HG03558 (cell line): ENCODE results near the gene TMEM43.

Source experiments
- ATAC-seq: cut with Tn5 transposase; IDR thresholded peaks from one replicate; pipeline ENCODE4 v1.9.1; 2021; ENCODE audit warnings: moderate number of reproducible peaks; ENCODE audit not compliant: unreplicated experiment; ENCODE audit errors: extremely low read depth

Gene TMEM43

DNA sequence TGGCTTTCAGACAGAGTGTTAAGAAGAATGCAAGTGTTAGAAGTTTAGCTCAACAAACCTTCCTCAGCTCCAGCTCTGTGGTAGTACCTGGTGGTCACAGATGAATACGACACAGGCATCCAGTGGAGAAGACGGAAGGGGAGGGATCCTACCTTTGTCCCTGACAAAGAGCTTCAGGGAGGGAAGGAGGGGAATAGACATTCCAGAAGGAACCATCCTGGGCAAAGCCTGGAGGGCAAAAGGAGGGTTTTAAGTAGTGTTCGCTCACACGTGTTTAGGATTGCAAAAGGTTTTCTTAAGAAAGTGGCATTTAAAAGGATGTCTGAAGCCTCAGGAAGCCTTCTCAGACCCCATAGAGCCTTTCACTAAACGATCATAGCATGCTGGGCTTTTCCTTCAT, 3.0 kb upstream of the TMEM43 start:
- ATAC-seq = no peak

- ATAC-seq = no peak
Observed at GRCh38 chr3:14122301-14122700, 2.6 kb upstream of the TMEM43 start.

GRCh38 chr3:14123308-14124222, 1.3 kb upstream of the TMEM43 start:
- ATAC-seq = no peak

- ATAC-seq = peak; percentile 27
Observed at GRCh38 chr3:14124223-14124614, 633 bp upstream of the TMEM43 start.

DNA sequence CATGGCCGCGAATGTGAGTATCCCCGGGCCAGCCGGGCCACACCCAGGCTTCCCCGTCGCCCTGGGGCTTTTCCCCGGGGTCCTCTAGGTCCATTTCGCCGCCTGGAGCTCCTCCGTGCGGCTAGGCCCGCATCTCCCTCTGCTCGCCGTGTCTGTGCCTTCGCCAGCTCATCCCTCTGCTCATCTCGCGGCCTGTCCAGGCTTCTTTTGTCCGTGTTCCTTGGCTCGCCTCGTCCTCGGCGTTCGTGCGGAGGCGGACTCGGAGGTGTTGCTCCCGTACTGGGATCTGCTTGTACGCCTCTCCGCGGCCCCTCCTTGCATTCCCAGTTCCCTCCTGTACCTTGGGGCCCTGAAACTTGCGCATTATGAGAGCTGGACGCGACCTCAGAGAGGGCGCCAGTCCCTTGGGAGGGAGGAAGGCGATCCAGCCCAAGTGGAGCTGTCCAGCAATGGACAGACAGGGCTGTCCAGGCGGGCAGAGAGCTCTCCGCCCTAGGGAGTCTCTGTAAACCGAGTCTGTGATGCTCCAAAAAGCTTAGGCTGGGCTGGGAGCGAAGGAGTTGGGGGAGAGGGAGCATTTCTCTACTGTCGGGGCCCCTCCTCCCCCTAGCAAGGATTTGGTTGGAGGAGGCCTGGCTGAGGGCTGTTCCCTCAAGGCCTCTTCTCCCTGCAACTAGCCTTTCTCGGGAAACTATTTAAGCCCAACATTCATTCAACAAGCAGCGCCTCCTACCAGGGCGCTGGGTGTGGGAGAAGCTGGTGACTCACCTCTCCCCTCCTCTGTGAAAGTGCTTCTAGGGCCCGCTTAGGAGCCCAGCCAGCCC, 553 bp downstream of the TMEM43 start:
- ATAC-seq = peak; percentile 6

DNA sequence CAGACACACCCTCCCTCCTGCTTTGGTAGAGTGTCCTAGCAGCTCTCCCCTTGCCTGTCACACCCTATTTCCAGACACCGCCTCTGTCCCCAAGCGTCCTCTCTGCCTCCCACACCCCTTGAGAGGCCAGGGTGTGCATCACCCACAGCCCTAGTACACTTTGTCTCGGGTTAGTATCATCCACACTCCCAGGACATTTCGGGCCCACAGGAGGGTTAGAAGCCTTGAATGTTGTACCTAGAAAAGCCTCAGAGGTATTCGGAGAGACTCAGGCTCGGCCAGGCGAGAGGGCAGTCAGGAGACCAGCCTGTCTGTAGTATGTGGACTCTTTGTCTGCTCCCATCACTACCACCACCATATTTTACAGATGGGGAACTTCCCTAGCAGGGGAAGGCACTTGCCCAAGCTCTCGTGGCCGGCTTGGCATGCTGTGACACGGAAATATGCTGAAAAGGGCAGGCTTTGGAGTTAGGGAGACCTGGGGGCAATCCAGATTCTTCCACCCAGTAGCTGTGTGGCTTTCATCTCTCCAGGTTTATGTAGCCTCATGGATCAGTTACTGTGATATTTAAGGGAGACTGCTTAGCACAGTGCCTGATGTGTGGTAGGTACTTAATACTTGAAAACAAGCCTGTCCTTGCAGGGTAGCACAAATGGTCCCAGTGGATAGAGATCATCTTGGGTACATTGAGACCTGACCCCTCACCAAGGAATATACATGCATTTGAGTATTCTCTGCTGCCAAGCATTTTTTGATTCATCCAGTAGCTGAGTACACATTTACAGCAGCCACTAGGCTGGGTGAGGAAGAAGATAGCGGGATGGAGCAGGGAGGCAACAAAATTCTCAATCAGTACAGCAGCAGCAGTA, 1.4 kb downstream of the TMEM43 start:
- no peak for ATAC-seq

GRCh38 chr3:14126887-14127505, 2.1 kb downstream of the TMEM43 start:
- no peak for ATAC-seq

GRCh38 chr3:14127516-14128161, 2.8 kb downstream of the TMEM43 start:
- ATAC-seq = no peak

GRCh38 chr3:14128724-14129123, 3.9 kb downstream of the TMEM43 start:
- ATAC-seq = no peak

- ATAC-seq = no peak
Observed at GRCh38 chr3:14129296-14129695, 4.4 kb downstream of the TMEM43 start.

GRCh38 chr3:14130230-14130629, 5.4 kb downstream of the TMEM43 start:
- no peak for ATAC-seq

DNA sequence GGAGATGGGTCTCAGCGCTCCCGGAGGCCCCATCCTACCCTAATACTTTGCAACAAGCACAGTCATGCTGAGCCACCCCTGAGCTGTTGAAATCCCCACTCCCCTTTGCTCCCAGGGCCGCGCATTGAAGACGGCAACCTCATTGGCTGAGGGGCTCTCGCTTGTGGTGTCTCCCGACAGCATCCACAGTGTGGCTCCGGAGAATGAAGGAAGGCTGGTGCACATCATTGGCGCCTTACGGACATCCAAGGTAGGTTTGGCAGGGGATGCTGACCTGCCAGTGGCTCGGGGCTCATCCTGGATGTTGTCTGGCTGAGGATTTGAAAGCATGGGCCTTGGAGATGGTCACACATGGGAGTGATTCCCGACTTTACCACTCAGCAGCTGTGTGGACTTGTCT, 5.9 kb downstream of the TMEM43 start:
- ATAC-seq = no peak

DNA sequence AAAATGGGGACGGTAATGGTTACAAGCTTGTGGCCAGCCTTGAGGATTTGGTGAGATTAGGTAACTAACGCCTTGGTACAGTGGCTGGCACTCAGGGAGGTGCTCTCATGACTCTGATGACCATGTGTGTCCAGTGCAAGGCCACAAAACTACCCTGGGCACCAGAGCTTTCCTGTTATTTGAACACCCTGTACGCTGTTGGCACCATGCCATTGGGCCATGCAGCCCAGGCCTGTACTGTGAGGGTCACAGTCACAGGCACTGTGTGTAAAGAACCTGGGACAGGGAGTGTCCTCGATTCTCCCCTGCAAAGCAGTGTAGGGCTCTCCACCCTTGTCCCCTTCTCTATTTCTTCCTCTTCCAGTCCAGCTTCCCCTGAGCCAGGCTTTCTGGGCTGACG, 6.3 kb downstream of the TMEM43 start:
- no peak for ATAC-seq

GRCh38 chr3:14132120-14132519, 7.3 kb downstream of the TMEM43 start:
- ATAC-seq = no peak

DNA sequence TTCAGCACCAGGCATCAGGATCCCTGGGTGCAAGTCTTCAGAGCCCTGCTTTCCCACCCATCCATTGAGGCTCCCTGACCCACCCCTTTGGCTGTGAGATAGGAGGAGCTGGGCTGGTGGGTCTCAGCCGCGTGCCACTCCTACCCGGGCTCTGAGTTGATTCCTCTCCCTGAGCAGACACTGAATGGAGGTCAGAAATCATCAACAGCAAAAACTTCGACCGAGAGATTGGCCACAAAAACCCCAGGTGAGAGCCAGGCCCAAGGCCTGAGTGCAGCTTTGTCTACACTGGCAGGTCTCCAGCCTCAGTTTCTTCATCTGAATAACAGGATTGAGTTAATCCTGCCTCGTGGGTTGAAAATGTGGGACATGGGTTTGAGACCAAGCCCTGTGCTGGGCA, 7.8 kb downstream of the TMEM43 start:
- ATAC-seq = no peak

- no peak for ATAC-seq
Observed at GRCh38 chr3:14133188-14133800, 8.4 kb downstream of the TMEM43 start.

DNA sequence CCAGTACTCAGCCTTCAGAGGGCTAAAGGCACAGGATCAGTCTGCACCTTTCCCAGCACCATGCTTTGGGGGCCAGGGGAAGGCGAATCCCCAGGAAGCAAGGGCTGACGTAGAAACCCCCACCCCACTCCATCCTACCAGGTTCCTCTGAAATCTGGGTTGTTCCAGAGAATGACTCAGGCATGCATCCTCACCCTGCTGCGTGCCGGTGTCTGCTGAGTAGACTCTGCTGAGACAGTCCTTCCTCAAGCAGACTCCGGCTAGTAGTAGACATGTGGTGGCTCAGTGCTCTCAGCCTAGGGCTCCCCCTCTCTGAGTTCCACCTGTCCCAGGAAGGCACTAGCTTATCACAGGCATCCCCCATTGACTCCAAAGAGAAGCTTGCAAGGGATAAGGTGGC, 9.0 kb downstream of the TMEM43 start:
- ATAC-seq = no peak

DNA sequence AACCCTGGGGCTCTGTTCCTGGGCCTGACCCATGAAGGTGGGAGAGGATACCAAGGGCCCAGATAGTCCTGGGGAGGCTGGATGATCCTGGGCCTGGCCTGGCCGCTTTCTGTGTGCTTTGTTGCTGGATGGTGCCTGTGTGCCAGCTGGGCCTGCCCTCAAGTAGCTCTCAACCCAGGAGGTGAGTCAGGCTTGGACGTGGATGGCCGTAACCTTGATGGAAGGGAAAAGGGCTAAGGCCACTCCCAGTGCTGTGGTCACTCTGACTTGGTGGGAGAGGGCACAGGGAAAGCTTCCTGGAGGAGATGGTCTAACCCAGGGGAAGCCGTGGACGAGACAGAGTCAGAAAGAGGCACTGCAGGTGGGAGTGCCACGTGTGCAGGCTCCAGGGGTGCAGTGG, 9.4 kb downstream of the TMEM43 start:
- ATAC-seq = no peak

DNA sequence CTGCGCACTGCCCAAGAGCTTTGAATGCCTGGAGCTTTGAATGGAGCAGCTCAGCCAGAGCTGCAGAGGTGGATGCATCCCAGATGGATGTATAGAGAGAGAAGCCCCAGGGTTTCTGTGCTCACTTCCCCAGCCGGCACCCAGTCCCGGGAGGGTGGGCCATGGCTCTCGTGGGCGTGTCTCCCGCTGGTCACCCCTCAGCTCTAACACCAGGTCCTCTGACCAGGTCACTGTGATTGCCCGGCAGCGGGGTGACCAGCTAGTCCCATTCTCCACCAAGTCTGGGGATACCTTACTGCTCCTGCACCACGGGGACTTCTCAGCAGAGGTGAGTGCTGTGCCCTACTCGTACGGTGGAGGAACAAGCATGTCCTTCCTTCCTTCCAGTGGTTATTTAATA, 10.7 kb downstream of the TMEM43 start:
- ATAC-seq = no peak
